ENCODE data around the gene PPM1F. TPM values are rescaled to one million over a fixed set of nuclear protein-coding genes. Genes with fewer than 3 reads are reported as not detected.

The PPM1F gene
- total RNA-seq, 1 experiment from 2014 or later: 28.6 TPM

GRCh38 chr22:21951062-21951461 is 1.6 kb downstream of the PPM1F start (continued):
- TF ChIP-seq PRDM15 (CRISPR knock-in tag; IDR thresholded peaks at IDR 0.05) (no peak), ZNF263 (CRISPR knock-in tag; IDR thresholded peaks at IDR 0.05; ENCODE audit: low read depth) (no peak)

- TF ChIP-seq MYBL2 (CRISPR knock-in tag; IDR thresholded peaks at IDR 0.05) (no peak), ZNF121 (CRISPR knock-in tag; IDR thresholded peaks at IDR 0.05) (no peak), GABPB1 (CRISPR knock-in tag; IDR thresholded peaks at IDR 0.05) (no peak), PREB (CRISPR knock-in tag; IDR thresholded peaks at IDR 0.05; ENCODE audit: borderline replicate concordance) (no peak), TCF7 (CRISPR knock-in tag; IDR thresholded peaks at IDR 0.05; ENCODE audit: low read depth) (no peak), ATF2 (CRISPR knock-in tag; IDR thresholded peaks at IDR 0.05; ENCODE audit: borderline replicate concordance, low read depth) (no peak), SMAD3 (CRISPR knock-in tag; IDR thresholded peaks at IDR 0.05; ENCODE audit: borderline replicate concordance) (no peak), SMAD4 (CRISPR knock-in tag; IDR thresholded peaks at IDR 0.05) (no peak), FOXJ3 (CRISPR knock-in tag; IDR thresholded peaks at IDR 0.05; ENCODE audit: borderline replicate concordance) (no peak), ZNF416 (CRISPR knock-in tag; IDR thresholded peaks at IDR 0.05) (no peak), IRF2 (CRISPR knock-in tag; IDR thresholded peaks at IDR 0.05; ENCODE audit: borderline replicate concordance, low read depth) (no peak), RELA (CRISPR knock-in tag; IDR thresholded peaks at IDR 0.05; ENCODE audit: borderline replicate concordance) (no peak), GRHL2 (CRISPR knock-in tag; IDR thresholded peaks at IDR 0.05; ENCODE audit: insufficient replicate concordance, severe bottlenecking) (no peak), NFYB (CRISPR knock-in tag; conservative IDR thresholded peaks at IDR 0.05; ENCODE audit: low read depth) (no peak), ZNF425 (CRISPR knock-in tag; conservative IDR thresholded peaks at IDR 0.05) (no peak)
- TF ChIP-seq, protein P1, sequence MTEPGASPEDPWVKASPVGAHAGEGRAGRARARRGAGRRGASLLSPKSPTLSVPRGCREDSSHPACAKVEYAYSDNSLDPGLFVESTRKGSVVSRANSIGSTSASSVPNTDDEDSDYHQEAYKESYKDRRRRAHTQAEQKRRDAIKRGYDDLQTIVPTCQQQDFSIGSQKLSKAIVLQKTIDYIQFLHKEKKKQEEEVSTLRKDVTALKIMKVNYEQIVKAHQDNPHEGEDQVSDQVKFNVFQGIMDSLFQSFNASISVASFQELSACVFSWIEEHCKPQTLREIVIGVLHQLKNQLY (CRISPR knock-in tag; IDR thresholded peaks at IDR 0.05): no peak
- H3K4me3 Mint-ChIP-seq: no peak overlapping the region
- peaks cover 3% of the 10 kb centered on the region for H3K36me3 Mint-ChIP-seq
- no peak overlapping the region for H3K27ac Mint-ChIP-seq
- H3K9me3 Mint-ChIP-seq: no peaks in the 10 kb centered on the region
- peaks cover 26% of the 10 kb centered on the region for H3K27me3 Mint-ChIP-seq (ENCODE audit: low read depth)
- DNase-seq (ENCODE audit: low spot score) (no peak), ATAC-seq (no peak)
- CTCF ChIA-PET: interaction anchor here (3.4 to 9.1 kb wide), 2 partner anchors 12 to 21 kb away, joined by 24 to 121 read pairs; no protein-coding TSS in a partner anchor
- peaks cover 24% of the 10 kb centered on the region for H3K4me1 Mint-ChIP-seq
- POLR2A ChIA-PET: no interaction called here
These were observed 2.7 kb downstream of the PPM1F start for GRCh38 chr22:21949948-21950347.
